ENCODE measurements around the gene TMEM30B. TPM values are rescaled to one million over a fixed set of nuclear protein-coding genes. Genes with fewer than 3 reads are reported as not detected.
A peak's percentile ranks its signal among the peaks of the same experiment; 100 is the strongest.
"Not testable (repeated sequence)": the region's sequence is repeated elsewhere in the genome, so short reads cannot be mapped to it uniquely, and the experiment has no call there.

The TMEM30B gene
- polyA plus RNA-seq, 5 donors: 17.4 to 22.4 (median 19.4) TPM

DNA sequence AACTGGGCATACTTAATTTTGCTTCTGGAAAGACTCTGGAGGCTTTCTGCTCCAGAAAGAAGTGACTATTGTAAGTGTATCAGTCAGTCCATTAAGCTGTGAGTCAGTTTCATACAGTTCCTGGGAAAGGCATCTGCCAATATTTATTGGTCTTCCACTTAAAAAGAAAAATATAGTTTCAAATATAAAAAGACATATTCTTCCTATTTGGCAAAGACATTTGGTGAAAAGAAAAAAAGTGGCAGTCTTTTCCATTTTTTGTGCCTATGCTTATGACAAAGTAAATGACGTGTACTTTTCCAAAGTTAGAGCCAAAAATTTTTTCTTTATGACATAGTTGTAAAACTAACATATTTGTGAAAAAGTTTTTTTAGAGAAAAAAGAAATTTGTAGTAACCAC lies 12.3 kb downstream of the TMEM30B start:
- no peak for DNase-seq

DNA sequence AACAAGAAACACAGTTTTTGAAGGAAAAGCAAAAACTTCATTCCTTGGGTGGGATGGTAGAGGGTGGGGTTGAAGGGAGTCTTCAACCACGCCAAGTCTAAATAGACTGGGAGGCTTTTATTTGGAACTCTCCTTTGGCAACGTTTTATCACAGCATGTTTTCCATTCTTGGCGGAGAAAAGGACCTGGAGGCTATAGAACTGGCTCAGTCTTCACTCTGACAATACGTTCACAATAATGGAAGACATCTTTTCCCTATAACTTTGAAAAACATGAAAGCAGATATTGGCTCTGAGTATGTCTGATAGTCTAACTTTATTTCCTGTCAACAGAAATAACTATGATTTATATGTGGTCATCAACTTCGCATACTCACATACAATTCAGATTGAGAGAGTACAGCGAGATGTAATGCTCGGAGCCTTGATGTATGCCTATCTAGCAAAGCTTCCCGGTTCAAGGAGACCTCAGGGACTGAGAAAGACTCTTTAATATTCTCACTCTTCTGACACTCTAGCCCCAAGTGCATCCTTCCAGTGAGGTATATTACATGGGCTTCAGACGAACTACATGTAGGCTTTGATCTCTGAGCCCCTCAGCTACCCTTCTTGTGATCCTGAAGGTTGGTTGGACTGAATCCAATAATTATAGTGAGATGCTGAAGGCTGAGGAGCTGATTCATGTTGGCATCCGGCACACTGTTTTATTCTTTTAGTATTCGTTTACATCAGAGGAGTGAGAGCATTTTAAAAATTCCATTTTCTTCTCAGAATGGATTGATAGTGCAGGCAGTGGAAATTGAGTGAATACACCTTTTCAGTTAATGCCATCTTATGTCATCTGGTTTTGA lies 14.0 kb downstream of the TMEM30B start:
- no peak for DNase-seq

DNA sequence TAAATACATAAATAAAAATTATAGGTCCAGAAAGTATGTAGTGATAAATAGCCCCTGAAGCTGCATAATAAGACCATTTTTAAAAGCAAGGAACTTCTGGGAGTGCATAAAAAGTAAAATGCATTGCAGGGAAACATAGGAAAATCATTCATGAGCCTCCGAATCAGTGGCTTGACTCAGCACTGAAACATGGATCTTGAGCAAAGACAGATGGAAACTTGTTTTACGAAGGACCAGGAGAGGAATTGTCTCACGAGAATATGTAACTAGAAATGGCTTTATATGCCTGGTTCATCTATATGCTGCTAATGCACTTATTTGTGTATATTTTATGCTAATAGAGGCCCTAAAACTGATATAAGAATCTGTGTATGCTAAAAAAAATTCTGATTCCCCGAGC lies 14.7 kb downstream of the TMEM30B start:
- DNase-seq: no peak

DNA sequence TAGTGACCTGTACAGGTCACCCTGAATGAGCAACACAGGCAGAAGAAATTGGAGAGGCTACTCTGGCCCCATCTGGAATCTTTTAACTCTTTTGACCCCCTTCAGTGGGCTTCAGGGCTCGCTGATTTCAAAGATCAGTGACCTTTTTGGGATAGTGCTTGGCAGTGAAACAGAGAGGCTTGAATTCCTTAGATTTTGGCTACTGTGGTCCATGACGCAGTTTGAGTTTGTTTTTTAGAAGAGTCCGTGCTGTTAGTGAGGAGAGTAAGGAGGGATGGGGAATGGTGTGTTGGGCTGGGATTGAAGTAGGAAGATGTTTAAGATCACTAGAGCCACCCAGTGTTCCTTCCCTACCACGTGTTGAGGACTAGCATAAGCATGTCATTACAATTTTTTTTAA lies 16.5 kb downstream of the TMEM30B start:
- no peak for DNase-seq

DNA sequence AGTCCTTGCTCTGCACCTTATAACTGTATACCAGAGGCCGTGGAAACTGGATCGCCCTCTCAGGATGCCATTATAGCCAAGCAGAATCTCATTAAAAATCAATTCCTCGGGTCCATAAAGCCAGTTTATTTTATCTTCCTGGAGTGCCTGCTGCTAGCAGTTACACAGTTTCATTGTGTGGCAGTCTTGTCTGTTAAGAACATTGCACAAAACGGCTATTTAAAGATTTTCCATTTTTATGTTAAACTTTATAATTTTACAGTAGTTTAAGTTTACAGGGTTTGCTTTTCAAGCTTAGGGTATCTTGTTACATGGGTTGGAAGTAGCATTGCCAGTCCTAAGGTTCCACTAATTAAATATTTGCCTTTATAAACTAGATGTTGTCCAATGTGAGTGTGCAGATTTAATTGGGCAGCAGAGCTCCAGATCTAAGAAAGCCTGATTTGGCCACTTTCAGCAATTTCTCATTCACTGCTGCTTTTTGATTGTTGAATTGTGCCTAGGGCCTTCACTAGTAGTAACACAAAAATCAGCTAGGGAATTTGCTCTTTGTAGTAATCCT lies 17.0 kb downstream of the TMEM30B start:
- no peak for DNase-seq

DNA sequence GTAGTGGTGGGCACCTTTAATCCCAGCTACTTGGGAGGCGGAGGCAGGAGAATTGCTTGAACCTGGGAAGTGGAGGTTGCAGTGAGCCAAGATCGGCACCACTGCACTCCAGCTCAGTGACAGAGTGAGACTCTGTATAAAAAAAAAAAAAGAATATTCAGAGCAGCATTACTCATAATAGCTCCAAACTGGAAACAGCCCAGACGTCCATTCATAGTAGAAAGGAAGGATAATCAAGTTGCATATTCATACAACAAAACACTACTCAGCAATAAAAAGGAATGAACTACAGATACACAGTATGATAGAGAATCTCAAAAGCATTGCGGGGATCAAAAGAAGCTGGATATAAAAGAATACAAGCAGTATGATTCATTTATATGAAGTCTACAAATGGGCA lies 19.1 kb downstream of the TMEM30B start:
- no peak for DNase-seq

DNA sequence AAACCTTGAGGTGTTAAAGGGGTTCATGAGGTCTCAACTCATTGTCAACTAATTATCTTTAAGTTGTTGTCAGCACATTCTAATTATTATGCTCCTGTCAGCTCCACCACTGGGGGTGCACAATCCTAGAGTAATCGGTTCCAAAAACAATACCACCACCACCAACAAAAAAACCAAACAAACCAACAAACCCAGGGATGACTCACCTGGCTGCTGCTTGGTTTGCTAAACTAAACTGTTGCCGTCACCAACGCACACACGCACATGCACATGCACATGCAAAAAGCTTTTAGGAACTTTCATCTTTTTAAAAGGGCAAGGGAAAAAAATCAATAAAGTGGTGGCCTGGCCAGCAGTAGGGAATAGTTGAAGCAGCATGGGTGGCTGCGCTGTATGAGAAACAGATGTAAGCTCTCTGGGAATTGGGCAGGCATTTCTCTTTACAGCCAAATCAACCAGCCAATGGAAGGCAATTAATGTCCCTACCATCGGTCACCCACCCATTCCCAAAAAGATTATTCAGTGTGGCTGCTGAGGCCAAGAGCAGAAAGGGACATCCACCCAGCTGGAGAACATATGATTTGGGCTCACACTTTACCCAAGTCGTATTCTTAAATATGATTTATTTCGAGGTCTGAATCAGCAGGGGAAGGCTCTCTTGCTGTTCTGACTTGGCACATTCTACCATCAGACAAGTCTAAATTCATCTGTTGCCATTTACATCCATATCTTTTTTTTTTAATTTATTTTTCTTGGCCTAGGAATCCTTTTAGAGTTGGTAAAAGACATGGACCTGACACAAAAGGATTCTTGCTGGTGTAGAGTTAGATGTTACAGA lies 20.0 kb downstream of the TMEM30B start:
- no peak for DNase-seq

DNA sequence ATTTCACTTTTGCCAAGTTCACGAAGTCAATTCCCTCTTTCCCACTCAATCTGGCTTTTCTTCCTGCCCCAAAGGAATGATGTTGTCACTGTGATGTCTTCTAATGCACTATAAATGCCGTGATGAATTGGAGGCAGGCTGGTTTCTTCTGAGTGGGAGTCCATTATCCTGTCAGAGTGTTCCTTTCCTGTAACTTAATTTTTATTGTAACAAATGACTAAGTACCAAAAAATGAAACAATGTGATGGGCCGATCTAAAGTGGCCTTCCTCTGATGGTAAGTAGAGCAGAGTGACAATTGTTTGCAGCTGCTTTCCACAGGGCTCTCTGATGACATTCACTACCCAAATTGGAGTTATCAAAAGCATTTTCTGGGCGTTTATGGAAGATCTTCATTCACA lies 22.2 kb downstream of the TMEM30B start:
- DNase-seq: no peak

DNA sequence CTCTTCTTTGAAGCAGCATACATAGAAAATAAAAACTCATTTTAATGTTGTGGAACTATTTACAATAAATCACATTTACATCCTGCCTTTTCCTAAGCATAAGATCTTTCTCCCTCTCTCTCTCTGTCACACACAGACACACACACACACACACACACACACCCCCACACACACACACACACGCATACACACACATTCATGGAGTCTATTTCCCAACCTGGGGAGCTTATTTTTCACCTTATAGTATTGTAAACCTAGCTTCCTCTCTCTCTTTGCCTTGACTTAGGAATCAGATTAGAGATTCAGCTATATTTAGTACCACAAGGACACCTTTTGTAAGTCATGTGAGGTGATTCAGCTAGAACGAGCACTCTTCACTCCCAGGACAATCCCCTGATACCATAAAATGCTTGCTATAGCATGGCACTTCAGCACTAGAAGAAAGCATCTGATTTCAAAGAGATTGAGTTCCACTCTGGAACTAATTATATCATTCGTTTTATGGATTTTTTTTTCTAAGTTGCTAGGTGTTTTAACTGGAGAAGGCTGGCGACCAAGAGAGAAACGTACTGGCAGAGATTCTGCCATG lies 23.6 kb downstream of the TMEM30B start:
- DNase-seq: no peak

DNA sequence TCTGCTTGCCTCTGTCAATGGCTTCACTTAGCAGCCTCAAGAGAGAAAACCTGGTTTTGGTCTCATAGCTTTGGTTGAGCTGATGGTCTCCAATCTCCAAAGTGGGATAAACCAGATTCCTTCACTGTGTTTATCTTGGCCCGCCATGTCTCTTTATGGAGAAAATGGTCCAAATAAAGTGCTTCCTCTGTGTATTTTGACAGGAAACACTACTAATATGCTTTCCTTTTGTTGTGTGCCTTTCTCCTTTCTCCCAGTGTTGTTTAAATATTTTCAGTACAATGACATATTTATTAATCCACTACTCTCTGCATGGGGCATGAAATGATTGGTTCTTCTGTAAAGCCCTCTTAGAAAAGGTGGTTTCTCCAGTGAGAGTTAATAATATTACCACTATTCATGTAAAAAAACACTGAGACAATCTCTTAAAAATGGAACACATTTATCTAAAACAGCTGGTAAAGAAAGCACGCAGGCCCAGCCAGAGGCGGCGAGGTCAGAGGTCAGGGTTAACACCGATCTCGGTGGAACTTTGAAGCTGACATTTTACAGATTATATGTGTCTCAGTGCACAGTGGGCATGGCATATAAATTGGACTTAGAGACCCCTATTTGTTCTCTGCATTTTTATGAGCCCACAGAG lies 24.2 kb downstream of the TMEM30B start:
- no peak for DNase-seq

DNA sequence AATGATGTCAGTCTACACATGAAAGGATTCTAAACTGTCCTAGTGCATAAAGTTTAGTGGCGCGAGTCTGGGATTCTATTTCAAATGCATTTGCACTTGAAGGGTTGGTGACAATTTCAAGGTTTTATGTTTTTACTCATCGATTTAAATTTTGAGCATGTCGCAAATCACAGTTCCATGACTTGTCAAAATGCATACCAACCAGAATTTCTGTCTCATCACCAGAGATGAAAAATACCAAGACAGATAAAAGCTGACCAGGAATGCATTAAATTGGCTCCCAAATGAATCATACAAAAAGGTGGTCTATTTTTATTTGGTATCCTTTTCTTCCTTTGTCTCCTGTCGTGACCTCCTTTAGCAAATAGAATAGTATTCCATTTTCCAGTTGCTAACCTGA lies 25.2 kb downstream of the TMEM30B start:
- DNase-seq: no peak

DNA sequence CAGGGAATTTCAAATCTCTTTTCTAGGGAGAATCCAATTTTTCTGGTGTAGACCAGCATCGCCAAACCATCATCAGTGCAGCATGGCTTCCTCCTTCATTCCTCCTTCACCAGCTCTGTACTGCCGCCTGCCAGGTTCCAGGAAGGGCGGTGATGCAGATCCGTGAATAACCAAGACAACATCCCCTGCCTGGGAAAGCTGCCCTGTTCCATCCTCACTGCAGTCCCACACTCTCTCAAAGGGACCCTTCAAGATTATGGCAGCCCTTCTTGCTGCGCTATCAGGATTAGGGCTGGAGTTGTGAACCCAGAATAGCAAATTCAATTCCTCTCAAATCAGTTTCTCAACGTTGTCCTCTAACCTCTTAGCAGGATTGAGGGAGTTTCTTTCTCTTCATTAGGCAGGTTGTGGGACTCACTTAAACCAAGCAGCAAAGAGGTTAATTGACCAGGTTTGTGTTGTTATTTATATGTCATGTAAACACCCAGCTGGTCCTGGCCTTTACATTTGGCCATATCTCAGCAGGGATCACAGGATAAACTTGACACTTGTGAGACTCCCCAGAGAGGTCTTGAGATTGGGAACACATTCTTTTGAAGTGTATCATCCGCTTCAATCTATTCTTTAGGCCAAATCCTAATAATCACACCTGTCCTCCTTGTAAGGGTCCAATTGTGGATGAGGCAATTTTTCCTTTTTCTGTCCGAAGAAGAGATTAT lies 26.2 kb downstream of the TMEM30B start:
- no peak for DNase-seq

DNA sequence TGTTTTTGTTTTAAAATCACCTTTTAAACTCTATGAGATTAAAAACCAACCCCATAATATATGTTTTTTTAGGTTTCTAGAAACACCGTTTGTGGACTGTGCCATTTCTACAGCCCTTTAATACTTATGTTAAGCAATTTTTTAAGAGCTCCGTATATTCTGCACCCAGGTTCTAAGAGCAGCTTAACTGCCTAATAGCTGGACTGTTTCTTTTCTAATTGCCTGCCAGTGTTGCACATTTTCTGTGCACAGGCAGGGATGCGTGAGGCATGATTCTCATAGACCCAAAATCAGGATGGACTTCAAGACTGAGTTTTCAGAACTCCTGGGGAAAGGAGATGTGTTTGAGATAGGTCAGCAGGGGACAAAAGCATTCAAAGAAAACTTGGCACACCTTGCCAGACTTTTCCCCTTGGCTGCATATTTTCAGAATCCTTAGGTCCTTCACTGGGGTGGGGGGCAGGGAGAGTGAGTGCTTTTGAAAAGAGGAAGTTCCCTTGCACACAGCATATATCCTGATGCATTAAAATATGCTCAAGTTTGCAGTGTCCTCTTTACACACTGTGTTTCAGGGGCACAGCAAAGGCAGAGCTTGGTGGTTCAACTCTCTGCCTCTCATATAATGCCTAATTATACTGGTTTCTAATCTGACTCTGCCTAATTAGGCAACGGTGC lies 27.9 kb downstream of the TMEM30B start:
- no peak for DNase-seq

DNA sequence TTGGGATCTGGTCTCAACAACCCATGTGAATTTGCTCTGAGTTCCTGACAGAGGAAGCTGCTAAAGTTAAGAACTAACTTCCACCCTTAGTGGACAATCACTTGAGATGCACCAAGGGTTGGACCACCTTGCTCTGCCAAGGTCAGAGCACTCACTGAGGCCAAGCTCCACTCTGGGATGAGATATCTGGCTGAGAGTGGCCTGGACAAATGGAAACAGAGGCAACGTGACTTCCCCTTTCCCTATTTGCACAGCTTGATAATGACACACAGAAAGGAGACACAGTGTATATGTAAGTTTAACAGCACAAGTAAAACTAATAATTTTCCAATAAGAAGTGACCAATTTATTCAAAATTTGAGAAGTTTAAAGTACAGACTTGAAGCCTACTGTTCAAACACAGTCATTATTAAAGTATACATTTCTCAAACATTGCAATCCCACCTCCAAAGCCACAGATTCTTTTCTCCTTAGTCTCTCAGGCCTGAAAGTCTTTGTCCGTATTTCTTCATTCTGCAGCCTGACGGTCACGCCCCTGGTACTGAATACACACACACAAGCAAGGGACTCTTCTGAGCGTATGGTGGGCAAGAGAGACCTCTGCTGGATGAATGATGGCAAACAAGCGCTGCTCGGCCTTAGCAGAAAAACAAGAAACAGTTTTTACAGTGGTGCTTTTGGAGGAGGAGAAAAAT lies 28.6 kb downstream of the TMEM30B start:
- DNase-seq: peak; percentile 78 to 87

DNA sequence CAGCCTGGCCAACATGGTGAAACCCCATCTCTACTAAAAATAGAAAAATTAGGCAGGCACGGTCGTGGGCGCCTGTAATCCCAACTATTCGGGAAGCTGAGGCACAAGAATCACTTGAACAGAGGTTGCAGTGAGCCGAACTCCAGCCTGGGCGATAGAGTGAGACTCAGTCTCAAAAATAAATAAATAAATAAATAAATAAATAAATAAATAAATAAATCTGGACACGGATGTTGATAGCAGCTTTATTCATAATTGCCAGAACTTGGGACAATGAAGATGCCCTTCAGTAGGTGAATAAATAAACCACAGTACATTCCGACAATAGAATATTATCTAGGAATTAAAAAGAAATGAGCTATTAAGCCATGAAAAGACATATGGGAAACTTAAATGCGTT lies 31.1 kb downstream of the TMEM30B start:
- DNase-seq: no peak

DNA sequence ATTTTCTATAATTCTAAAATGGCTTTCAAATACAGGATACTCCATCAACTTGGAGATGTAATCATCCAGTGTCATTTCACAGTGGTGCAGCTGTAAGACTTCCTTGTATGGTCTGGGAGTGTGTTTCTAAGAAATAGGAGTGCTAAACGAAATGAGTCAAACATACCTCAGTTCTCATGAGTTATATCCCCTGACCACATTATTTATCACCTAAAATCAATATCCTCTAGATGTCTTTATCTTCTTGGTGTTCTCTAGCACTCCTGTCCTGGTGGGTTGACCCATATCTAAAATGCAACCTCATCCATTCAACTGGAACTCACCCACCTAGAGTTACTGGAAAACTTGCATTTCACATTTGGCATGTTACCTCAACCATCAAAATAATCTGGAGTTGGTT lies 33.2 kb downstream of the TMEM30B start:
- DNase-seq: no peak

DNA sequence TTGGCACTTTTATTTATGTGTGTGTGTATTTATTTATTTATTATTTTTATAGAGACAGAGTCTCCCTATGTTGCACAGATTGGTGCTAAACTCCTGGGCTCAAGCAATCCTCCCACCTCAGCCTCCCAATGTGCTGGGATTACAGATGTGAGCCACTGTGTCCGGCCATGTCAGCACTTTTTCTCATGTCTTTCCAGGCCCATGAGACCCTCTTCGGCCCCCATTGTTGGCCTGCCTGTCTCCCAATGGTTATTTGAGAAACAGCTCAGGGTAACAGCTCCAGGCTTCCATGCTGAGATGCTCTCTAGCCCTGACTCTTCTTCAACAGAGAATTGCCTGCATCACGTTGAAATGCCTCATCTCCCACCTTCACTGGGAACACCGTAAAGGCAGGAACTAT lies 34.4 kb downstream of the TMEM30B start:
- no peak for DNase-seq

DNA sequence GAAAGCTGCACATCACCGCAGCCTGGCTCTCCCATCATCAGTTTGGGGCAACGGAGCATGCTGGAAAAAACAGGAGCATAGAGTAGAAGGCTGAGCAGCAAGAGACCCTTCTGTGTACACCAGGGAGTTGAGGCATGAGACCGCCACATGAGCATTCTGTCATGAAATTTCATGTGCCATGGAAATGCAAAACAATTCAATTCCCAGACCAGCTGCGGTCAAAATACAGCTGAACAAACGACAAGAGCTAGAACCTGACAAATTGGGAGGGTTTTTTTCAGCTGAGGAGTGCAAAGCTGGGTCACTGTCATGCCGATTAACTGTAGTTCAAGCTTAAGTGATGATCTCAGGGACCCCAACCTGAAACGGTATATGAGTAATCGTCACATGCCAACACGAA lies 37.1 kb downstream of the TMEM30B start:
- no peak for DNase-seq

DNA sequence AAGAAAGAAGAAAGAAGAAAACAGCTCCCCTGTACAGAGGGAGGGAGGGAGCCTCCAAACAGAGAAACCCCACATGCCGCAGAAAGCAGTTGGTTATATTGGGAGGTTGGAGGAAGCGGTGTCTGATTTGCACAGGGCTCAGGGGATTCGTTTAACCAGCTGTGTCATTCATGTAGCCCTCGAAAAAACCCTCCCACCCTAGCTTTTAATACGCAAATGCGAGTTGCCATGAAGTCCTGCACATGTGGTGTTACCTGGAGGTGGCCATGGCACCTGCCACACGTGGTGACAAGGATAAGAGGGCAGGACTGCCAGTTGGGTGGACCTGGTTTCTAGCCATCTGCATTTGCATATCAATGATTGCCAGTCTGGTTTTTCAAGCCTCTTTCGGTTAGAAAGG lies 40.9 kb downstream of the TMEM30B start:
- DNase-seq: no peak

DNA sequence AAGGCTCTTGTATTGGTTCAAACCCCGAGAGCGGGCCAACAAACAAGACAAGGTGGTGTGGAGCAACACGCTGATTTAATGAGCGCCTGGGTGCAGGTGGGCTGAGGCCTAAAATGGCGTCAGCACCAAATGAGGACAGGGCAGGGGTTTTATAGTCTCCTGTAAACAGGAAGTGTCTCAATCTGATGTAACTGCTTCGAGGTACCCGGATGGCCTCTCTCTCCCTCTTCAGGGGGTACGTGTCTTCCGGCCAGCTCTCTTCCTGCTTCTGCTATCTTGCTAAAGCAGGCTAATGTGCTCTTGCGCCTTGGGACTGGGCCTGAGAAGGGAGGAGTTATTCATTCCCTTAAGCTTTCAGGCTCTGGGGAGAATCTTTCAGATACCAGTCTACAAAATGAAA lies 41.9 kb downstream of the TMEM30B start:
- DNase-seq: not testable (repeated sequence)
